NCI-H187 treated with DMSO at 0.1 percent for 48 hours (cell line): Measurements from ENCODE around the gene NINJ1.
"Not testable (repeated sequence)": the region's sequence is repeated elsewhere in the genome, so short reads cannot be mapped to it uniquely, and the experiment has no call there.

Experiments used
- DNase-seq: peaks from one replicate; lab custom pipeline; 2025; lab: John Stamatoyannopoulos, UW

NINJ1 gene

GRCh38 chr9:93118863-93119702 lies 15.0 kb downstream of the NINJ1 start:
- no peak for DNase-seq

- no peak for DNase-seq
Observed at GRCh38 chr9:93117924-93118862, 15.9 kb downstream of the NINJ1 start.

GRCh38 chr9:93117521-93117920 lies 16.5 kb downstream of the NINJ1 start:
- not testable (repeated sequence) for DNase-seq

- no peak for DNase-seq
Observed at GRCh38 chr9:93116072-93116961, 17.7 kb downstream of the NINJ1 start.

GRCh38 chr9:93115486-93116071 lies 18.5 kb downstream of the NINJ1 start:
- DNase-seq = no peak

- DNase-seq = no peak
Observed at GRCh38 chr9:93114984-93115335, 19.1 kb downstream of the NINJ1 start.

- no peak for DNase-seq
Observed at GRCh38 chr9:93114169-93114983, 19.7 kb downstream of the NINJ1 start.

- no peak for DNase-seq
Observed at GRCh38 chr9:93112864-93113389, 21.1 kb downstream of the NINJ1 start.

GRCh38 chr9:93112116-93112863 lies 21.8 kb downstream of the NINJ1 start:
- no peak for DNase-seq

- DNase-seq = no peak
Observed at GRCh38 chr9:93111371-93112115, 22.5 kb downstream of the NINJ1 start.

GRCh38 chr9:93111001-93111370 lies 23.1 kb downstream of the NINJ1 start:
- DNase-seq = no peak

- DNase-seq = no peak
Observed at GRCh38 chr9:93110311-93110855, 23.7 kb downstream of the NINJ1 start.

GRCh38 chr9:93108291-93109041 lies 25.6 kb downstream of the NINJ1 start:
- DNase-seq = no peak

GRCh38 chr9:93107825-93108161 lies 26.3 kb downstream of the NINJ1 start:
- DNase-seq = no peak

GRCh38 chr9:93107151-93107824 lies 26.8 kb downstream of the NINJ1 start:
- DNase-seq = no peak

GRCh38 chr9:93105620-93106019 lies 28.4 kb downstream of the NINJ1 start:
- DNase-seq = no peak

GRCh38 chr9:93101086-93101485 lies 33.0 kb downstream of the NINJ1 start:
- not testable (repeated sequence) for DNase-seq

GRCh38 chr9:93100276-93100636 lies 33.8 kb downstream of the NINJ1 start:
- DNase-seq = no peak
